GM19455 (cell line): ENCODE data around the gene CFAP141.
"Not testable (repeated sequence)": the region's sequence is repeated elsewhere in the genome, so short reads cannot be mapped to it uniquely, and the experiment has no call there.

ENCODE experiments used
- ATAC-seq: cut with Tn5 transposase; IDR thresholded peaks from one replicate; pipeline ENCODE4 v1.9.1; 2021; ENCODE audit not compliant: unreplicated experiment

The CFAP141 gene

GRCh38 chr1:154206196-154206595 is at the start of gene CFAP141:
Gene CFAP141, minus strand, starts transcription at chr1:154206333. Its CDS starts 26 bp downstream, at chr1:154206307.
- no peak for ATAC-seq

- no peak for ATAC-seq
Observed at GRCh38 chr1:154253671-154254070, 47.5 kb upstream of the CFAP141 start.

- no peak for ATAC-seq
Observed at GRCh38 chr1:154241703-154242351, 35.7 kb upstream of the CFAP141 start.

- ATAC-seq: no peak
Observed at GRCh38 chr1:154240294-154240833, 34.2 kb upstream of the CFAP141 start.

GRCh38 chr1:154239491-154239890 is 33.4 kb upstream of the CFAP141 start:
- ATAC-seq: no peak

- no peak for ATAC-seq
Observed at GRCh38 chr1:154237880-154238506, 31.9 kb upstream of the CFAP141 start.

GRCh38 chr1:154237435-154237834 is 31.3 kb upstream of the CFAP141 start:
- ATAC-seq: no peak

- ATAC-seq: no peak
Observed at GRCh38 chr1:154236855-154237254, 30.7 kb upstream of the CFAP141 start.

GRCh38 chr1:154233127-154233526 is 27.0 kb upstream of the CFAP141 start:
- not testable (repeated sequence) for ATAC-seq

GRCh38 chr1:154231112-154231511 is 25.0 kb upstream of the CFAP141 start:
- ATAC-seq: not testable (repeated sequence)

- no peak for ATAC-seq
Observed at GRCh38 chr1:154225370-154225769, 19.2 kb upstream of the CFAP141 start.

- ATAC-seq: no peak
Observed at GRCh38 chr1:154223621-154224020, 17.5 kb upstream of the CFAP141 start.

- no peak for ATAC-seq
Observed at GRCh38 chr1:154222918-154223317, 16.8 kb upstream of the CFAP141 start.

- ATAC-seq: no peak
Observed at GRCh38 chr1:154222518-154222917, 16.4 kb upstream of the CFAP141 start.

GRCh38 chr1:154221278-154222001 is 15.3 kb upstream of the CFAP141 start:
- peak; percentile 22 for ATAC-seq

- ATAC-seq: no peak
Observed at GRCh38 chr1:154220970-154221277, 14.8 kb upstream of the CFAP141 start.

- peak; percentile 88 for ATAC-seq
Observed at GRCh38 chr1:154220071-154220969, 14.2 kb upstream of the CFAP141 start, which contains the start of gene UBAP2L. Gene UBAP2L, plus strand, starts transcription at chr1:154220955. Its CDS starts 4,169 bp downstream, at chr1:154225124.

- no peak for ATAC-seq
Observed at GRCh38 chr1:154219541-154219940, 13.4 kb upstream of the CFAP141 start.

GRCh38 chr1:154218545-154218944 is 12.4 kb upstream of the CFAP141 start:
- ATAC-seq: no peak

- no peak for ATAC-seq
Observed at GRCh38 chr1:154213274-154213673, 7.1 kb upstream of the CFAP141 start.

GRCh38 chr1:154212083-154212482 is 6.0 kb upstream of the CFAP141 start:
- ATAC-seq: no peak
